Renal cortical epithelial cell (primary cell): ENCODE results near the gene LAMA3. TPM values are rescaled to one million over a fixed set of nuclear protein-coding genes. Genes with fewer than 3 reads are reported as not detected.

Source experiments
- DNase-seq: peaks from one replicate; pipeline ENCODE4 v3.0.0-alpha.2; 2011; ENCODE audit warnings: low read depth
- total RNA-seq: library from RNA; depleted of rRNA; stranded (reverse); fragments of >200 nt; gene quantifications from 2 replicates; pipeline ENCODE4 v1.2.3, GENCODE V29; 2014

The LAMA3 gene
- total RNA-seq, 1 donor from 2014 or later: 70.9 TPM

DNA sequence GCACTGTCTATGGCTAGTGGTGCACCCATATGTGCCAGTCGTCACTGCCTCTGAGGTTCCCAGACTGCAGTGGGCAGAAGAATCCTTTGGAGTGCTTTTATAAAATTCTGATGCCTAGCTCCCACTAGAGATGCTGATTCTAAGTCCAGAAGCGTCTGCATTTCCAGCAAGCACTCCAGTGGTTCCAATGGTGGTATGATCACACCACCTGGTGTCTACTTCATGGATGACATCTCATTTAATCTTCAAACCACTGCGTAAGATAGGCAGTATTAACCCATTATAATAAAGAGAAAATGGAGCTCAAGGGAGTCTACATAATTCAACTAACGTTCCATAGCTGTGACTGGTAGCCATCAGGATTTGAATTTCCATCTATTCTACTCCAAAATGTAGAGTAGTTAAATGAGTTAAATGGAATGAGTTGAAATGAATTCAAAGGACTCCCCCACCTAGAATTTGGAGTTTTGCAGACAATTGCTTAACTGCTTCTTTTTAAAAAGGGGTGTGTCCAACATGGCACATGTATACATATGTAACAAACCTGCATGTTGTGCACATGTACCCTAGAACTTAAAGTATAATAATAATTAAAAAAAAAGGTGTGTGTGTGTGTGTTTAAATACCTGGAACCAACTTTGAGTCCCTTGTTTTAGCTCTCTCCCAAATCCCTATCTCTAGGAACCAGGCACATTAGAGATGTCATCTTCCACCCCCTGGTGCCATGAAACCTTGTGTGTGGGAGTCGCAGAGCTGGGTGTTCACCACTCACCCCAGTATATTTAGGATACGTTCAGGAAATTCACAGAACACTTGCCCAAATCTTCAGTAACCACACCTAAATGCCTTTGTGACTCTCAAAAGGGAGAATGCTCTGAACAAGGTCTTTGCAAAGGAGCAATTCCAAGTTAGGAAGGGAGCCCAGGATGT is 14.1 kb downstream of the LAMA3 start:
- peak; percentile 70 for DNase-seq

DNA sequence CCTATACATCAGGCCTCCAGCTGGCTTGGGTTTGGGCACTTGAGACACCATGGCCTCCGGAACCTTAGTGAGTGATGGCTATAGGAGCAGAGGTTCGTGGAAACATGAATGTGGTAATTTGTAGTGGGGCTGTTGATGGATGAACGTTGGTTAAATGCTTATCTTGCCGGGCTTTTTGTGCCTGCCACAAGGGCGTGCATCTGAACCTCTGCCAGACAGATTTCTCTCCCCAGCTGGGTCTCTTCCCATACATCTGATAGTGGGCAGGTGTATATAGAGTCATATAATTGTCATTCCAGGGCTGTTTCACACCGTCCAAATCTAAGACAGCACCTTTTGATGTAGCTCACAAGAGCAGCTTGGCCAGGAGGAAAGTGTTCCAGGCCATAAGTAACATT is 14.7 kb downstream of the LAMA3 start:
- DNase-seq: no peak

DNA sequence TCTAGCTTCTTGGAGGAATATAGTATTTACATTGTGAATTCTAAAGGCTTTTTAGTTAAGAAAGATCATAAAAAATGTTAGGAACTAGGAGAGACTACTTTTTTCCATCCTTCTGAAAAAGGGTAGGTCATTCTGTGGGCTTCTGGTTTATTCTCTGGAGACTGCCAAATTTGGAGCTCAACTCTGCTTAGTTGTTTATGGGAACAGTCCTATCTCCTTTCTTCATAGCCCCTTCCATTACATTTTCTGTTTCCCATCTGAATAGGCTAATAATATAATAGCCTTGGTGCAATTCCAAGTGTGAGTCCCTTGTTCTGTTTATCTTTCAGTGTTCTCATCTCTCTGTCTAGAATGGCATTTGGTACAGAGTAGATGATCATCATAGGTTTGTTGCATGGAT is 15.6 kb downstream of the LAMA3 start:
- no peak for DNase-seq

DNA sequence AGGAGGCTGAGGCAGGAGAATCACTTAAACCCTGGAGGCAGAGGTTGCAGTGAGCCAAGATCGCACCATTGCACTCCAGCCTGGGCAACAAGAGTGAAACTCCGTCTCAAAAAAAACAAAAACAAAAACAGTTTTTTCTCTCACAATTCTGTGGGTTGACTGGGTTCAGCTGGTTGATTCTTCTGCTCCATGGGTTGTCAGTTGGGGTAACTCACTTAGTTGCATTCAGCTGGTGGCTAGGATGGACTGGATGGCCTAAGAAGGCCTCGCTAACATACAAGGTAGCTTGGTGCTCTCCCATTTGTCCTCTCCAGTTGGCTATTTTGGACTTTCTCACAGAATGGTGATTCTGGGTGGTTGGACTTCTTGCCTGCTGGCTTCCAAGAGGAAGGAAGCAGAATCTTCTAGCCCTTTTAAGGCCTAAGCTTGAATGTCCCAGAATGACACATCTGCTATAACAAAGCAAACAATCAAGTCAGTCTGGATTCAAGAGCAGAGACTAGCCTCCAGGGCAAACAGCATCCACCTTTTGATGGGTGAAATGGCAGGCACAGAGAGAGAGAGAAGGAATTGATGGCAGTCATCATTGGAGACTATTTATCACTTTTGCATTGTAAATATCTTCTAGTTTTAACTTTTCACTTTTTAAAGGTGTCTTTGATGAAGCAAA is 17.9 kb downstream of the LAMA3 start:
- DNase-seq: no peak

DNA sequence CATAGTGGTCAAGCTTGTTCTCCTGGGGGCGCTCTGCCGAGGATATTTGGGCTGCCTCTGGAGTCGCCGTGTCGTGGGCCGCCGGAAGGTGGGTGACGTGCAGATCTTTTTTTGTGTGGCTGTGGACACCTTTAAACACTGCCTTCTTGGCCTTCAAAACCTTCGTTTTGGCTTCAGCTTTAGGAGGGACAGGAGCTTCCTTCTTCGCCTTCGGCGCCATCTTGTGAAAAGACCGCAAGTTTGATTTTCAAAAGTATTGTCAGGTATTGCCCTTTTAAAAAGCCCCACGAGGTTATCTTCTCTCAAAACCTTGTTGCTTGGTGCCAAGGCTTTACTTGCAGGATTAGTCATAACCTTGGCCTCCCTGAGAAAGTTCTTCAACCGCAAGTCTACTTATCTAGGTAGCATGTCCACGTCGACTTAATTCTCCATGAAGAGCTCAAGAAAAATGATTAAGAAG is 20.8 kb downstream of the LAMA3 start:
- DNase-seq: peak; percentile 63

DNA sequence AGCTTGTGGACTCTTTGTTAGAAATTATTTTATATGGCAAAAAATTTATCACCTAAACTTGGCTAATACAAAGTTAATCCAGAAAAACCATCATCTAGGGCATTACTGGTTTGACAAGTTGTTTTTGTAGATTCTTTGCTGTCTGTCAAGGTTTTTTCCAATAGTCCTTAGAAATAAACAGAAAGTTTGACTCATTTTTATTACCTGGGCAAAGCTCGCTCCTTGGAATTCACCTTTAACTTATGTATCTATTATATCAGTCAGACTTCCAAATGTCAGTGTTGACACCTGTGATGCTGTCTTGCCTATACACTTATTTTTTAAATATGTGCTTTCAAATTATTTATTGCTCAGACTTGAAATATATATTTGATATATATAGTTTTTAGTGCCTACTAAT is 21.7 kb downstream of the LAMA3 start:
- DNase-seq: no peak

DNA sequence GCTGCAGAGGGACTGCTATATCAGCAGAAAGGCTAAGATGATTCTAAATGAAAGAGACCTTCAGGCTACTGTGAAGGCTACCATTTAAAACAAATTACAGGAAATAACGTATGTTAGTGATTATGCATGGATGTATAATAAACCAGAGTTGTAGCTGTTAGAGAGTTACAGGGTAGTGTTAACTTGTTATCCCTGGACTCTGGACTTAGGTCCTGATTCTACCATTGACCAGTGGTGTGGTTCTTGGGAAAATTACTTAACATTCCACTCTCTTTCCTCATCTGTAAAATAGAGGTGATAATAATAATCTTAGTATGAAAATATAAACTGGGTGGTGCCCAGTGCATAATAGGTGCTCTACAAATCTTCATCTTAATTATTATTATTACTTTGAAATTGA is 22.2 kb downstream of the LAMA3 start:
- DNase-seq: no peak

DNA sequence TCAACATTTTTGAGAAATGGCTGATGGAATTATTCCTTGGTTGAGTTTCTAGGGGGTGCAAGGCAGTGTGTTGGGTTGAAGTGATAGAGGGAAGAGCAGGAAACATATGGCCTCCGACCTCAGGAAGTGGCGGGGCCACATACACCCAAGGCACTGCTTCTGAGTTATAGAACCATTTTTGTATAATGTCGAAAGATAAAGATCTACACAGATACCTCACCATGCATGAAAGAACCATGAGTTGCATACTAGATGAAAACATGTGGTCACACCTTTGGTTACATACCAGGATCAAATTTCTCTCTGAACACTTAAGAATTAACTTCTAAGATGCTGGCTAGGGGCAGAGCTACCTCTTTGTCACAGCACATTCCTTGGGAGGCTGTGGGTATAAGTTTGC is 23.2 kb downstream of the LAMA3 start:
- DNase-seq: peak; percentile 47

DNA sequence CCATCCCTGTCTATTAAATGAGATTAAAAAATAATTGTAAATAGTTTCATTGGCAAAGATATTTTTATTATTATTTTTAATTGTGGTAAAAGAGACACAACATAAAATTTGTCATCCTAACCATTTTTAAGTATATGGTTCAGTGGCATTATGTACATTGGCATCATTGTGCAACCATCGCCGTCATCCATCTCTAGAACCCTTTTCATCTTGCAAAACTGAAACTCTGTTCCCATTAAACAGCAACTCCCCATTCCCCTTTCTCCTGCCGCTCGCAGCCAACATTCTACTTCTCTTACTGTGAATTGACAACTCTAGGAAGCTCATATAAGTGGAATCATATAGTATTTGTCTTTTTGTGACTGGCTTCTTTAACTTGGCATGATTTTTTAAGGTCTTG is 25.3 kb downstream of the LAMA3 start:
- DNase-seq: no peak

DNA sequence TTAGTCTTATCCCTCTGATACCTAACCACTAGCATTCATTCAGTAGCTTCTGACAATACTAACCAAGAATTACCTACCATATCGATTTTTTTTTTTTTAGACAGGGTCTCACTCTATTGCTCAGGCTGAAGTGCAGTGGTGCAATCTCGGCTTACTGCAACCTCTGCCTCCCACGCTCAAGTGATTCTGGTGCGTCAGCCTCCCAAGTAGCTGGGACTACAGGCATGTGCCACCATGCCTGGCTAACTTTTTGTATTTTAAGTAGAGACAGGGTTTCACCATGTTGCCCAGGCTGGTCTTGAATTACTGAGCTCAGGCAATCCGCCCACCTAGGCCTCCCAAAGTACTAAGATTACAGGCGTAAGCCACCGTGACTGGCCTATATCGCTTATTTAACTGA is 26.8 kb downstream of the LAMA3 start:
- peak; percentile 87 for DNase-seq

DNA sequence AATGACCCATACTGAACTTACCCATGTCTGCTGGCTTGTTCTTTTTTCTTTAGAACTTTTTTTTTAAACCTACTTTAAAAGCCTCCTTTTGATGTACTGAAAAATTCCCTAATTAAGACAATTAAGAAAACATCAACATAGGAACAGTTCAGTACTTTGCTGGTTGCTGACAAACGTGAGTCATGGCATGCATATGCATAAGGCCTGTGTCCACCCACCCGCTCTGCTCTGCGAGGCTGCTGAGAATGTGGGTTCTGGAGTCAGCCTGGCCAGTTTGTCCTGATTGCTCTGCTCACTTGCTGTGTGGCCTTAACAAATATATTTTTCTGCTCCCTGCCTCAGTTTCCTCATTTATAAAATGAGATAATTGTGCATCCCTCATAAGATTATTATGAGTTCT is 27.3 kb downstream of the LAMA3 start:
- peak; percentile 94 for DNase-seq

DNA sequence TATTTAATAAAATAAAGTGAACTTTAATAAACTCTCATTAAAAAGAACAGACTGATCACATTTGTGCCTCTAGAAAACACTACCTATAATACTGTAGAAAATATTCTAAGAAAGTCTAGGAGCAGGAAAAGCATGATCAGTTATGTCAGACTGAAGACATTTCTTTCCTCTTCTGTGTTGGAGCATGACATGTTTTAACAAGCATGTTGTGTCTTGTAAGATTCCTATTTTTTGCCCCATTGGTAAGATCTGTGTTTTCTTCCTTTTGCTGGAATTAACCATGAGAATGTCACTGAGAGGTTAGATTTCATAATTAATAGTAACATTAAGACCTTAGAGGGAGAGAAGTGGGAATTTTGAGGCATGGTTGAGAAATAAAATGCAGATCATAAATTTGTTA is 27.7 kb downstream of the LAMA3 start:
- DNase-seq: no peak

DNA sequence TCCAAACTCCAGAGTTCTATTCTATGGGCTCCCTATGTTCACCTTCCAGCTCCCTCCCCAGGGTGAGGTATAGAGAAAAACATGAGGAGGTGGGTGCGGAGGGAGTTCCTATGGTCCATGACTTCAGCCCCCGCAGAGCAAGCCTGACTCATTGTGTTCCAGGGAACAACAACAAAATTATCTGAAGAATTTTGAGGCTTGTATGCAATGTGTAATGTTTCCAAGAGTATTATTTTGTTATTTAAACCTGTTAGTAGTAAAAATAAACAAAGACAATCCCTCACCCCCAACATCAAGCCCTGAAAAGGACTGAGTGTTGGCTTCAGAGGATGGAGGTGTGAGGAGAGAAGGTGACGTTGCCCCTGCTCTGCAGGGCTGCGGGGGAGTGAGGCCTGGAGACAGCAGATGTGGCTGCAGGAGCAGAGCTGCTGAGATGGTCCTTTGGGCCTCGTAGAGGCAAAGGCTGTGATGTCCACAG is 29.0 kb downstream of the LAMA3 start:
- peak; percentile 86 for DNase-seq

DNA sequence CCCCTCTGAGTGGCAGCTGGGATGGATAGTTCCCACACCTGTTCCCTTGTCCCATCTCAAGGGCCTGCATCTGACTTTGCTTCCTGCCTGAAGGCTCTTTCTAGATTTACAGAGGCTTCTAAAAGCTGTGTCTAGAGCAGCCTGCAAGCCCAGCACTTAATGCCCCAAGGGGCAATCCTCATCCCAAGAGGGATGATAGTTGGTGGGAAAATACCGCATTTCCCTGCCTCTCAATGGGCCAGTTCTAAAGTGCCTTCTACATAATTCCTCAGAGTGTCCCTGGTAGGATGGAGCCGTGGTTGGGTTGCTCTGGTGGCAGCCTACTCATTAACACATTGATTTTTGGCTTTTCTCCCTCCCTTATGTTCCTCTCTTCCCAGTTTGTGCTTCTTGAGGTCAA is 29.5 kb downstream of the LAMA3 start:
- no peak for DNase-seq

DNA sequence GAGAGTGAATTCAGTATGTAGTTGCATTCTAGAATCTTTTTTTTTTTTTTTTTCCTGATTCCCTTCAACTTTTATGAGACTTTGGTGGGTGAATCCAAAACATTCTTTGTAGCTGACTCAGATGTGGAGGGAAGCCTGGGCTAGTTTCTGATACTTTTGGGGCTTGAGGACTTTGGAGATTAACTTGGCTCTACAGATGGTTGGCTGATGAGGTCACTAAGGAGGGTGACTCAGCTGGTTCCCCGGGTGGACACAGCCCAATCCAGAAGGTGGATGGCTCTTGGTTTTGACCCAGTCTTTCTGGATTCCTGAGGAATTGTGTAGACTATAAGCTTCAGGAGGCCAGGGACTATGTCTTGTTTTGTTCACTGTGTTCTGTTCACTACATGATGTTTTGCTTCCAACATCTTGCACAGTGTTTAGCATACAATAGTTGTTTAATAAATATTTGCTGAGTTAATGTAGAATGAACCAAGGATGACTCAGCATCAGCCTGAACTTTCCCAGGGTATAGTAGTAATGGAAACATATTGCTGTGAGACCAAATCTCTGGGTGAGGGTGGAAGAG is 30.5 kb downstream of the LAMA3 start:
- peak; percentile 98 for DNase-seq

DNA sequence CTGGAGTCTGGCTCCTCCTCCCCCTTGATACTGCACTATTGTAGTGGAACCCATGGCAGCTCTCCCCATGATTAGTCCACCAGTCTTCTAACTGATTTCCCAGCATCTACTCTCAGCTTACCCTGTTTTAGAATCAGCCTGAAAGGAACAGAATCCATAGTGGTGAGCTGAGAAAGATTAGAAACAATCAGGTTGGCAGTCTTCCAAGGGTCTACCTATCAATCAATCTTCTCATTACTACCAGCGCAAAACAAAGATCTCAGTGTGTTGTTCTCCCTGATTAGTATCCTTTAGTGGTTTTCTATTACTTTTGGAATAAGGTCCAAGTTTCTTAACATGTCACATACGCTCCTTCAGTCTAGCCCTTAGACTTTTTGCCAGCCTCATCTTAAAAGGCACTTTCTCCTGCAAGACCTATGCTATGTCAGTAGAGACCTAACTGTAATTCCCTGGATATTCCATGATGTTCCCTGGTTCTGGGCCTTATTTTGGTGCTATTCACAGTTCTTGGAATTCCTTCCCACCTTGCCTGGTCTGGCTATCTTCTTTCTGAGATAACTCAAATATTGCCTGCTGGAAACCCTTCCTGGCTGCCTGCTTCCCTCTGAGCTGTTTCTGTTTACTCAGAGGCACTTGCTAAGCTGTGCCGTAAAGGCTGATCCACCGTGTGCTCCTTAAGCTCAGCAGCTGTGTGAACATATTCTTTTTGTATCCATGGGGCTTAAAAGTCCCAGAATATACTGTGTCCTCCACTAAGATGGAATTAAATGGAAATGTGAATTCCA is 32.6 kb downstream of the LAMA3 start:
- no peak for DNase-seq

DNA sequence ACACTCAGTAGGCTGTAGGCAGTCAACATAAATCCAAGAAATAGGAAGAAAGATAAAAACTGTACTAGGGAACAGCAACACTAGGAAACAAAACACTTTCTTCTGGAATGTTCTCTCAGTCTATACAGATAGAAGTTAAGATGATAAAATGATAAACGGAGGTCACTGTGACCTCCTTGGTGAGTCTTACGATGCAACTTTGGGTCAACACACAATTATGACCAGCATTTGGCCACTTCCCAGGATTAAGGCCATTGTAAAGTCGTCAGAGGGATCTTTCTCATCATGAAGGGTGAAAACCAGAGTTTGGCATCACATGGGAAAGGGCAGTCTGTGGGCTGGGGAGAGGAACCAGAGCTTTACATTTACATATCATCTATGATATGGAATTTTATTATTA is 33.4 kb downstream of the LAMA3 start:
- DNase-seq: no peak

DNA sequence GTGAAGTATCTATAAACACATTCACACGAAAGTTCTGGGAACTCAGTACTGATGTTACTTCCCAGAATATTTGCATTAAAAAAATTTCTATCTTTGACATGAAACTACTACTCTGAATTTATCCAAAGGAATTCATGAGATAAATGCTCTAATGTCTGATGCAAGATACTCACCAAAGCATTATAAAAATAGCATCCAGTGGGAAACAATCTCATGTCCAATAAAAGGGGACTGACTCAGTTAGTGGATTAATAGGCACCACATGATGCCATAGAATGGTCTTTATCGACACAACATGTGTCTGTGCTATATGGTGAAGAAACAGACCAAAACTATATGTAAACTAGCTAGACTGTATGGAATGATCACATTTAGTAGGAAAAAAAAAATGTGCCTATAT is 33.9 kb downstream of the LAMA3 start:
- DNase-seq: no peak

DNA sequence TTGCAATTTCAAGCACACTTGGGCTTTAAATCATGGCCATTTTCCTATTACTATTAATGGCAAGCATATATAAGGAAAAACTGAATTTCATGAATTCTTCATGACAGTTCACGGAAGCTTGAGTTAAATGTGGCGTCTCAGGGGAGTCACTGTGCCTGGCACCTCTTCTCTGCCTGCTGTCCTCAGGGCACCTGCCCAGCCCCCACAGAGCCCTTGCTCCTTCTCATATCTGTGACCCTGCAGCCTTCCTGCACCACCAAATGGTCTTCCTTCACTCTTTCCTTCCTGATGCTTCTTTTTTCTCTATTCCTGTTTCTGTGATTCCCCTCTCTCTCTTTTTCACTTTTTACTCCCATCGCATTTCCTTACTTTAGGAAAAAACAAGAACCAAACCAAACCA is 35.4 kb downstream of the LAMA3 start:
- DNase-seq: no peak

DNA sequence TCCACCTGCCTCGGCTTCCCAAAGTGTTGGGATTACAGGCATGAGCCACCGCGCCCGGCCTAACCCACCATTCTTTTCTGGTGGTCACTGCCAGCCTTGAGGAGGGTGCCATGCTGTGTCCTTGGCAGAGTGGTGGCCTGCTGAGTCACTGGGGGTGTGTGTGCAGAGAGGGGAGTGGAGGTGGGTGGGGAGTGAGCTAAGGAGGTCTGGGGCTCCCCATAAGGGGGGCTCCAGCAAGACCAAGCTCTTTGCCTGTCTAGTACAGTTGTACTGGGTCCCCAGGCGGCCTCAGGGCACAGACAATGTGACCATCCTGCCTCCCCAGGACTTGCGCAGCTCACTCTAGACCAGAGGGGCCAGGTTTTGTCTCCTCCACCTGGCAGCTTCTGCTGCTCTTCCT is 36.1 kb downstream of the LAMA3 start:
- no peak for DNase-seq

DNA sequence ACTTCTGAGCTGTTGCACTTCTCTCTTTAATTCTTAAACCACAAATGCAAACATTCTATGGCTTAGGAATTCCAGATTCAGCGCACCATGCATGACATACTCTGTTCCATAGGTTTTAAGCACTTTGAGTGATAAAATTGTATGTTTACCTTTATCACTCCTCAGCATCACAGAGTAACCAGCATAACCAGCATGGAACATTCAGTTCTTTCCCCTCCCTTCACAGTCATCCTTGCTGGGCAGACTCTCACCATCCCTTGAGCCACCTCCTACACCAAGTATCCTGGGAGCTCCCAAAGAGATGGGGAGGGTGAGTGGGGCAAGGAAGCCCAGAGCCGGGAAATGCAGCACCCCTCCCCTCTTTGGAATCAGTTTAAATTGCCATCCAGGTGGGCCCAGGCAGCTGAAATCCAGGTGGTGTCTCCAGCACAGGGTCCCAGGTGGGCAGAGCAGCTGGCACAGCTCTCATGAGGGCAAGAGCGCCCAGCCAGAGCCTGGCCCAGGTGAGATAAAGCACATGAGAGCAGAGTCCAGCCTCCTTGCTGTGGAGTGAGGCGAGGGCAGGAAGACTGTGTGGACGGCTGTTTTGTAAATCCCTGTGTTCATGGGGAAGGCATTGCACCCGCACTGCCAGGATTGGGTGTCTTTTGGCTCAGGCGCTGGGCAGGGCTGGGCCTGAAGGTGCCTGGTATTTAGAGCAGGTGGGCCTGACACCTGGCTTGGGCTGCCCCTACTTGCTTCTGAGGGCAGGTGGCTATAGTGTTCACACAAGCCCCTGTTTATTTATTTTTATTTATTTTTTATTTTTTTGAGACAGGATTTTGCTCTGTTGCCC is 36.8 kb downstream of the LAMA3 start:
- DNase-seq: no peak
